Natural killer cell (primary cell): ENCODE measurements around the gene ZDHHC14. TPM values are rescaled to one million over a fixed set of nuclear protein-coding genes. Genes with fewer than 3 reads are reported as not detected.
"Not testable (repeated sequence)": the region's sequence is repeated elsewhere in the genome, so short reads cannot be mapped to it uniquely, and the experiment has no call there.

Experiments
- ATAC-seq, 3 donors: fragments of 150-1000 bp in 2 of 3; fragments of 200-7000 bp in 1 of 3; cut with Tn5 transposase; 1 replicate in 1 of 3; 2 replicates in 2 of 3; pipeline ENCODE4 v1.10.0; 2021; ENCODE audit warnings: mild to moderate bottlenecking in 2 of 3, moderate library complexity in 2 of 3
- DNase-seq, 2 donors: peaks; one replicate each; pipeline versions ENCODE4 v3.0.0 to v3.0.0-alpha.2; 2013 to 2021; ENCODE audit warnings: mixed read lengths in 1 of 2
- H3K27ac ChIP-seq: one replicate; pipeline ENCODE4 v1.5.1; 2013; ENCODE audit warnings: mild to moderate bottlenecking, low read length
- H3K27me3 ChIP-seq: one replicate; pipeline ENCODE4 v1.6.1; 2013; ENCODE audit warnings: low read length; ENCODE audit not compliant: control insufficient read depth, insufficient read depth
- H3K36me3 ChIP-seq: one replicate; pipeline ENCODE4 v1.6.1; 2013; ENCODE audit warnings: low read length; ENCODE audit not compliant: control insufficient read depth, insufficient read depth
- H3K4me1 ChIP-seq: one replicate; pipeline ENCODE4 v1.6.1; 2013; ENCODE audit warnings: low read length; ENCODE audit not compliant: control insufficient read depth, insufficient read depth
- H3K4me3 ChIP-seq: one replicate; pipeline ENCODE4 v1.5.1; 2013; ENCODE audit warnings: low read length
- H3K9me3 ChIP-seq: one replicate; pipeline ENCODE4 v1.6.1; 2013; ENCODE audit warnings: low read length; ENCODE audit not compliant: control insufficient read depth, insufficient read depth
- H3K27ac Mint-ChIP-seq, 2 donors: one replicate each; pipeline ENCODE4 v1.8.0; 2022; ENCODE audit warnings: mild to moderate bottlenecking in 2 of 2, mixed read lengths in 2 of 2, moderate library complexity in 1 of 2
- H3K27me3 Mint-ChIP-seq, 2 donors: one replicate each; pipeline ENCODE4 v1.8.0; 2022; ENCODE audit warnings: low read depth in 2 of 2, mixed read lengths in 2 of 2
- H3K36me3 Mint-ChIP-seq: one replicate; pipeline ENCODE4 v1.8.0; 2022; ENCODE audit warnings: mixed read lengths
- H3K4me1 Mint-ChIP-seq, 2 donors: one replicate each; pipeline ENCODE4 v1.8.0; 2022; ENCODE audit warnings: mixed read lengths in 2 of 2
- H3K4me3 Mint-ChIP-seq: one replicate; pipeline ENCODE4 v1.8.0; 2022; ENCODE audit warnings: mild to moderate bottlenecking, moderate library complexity, mixed read lengths
- H3K9me3 Mint-ChIP-seq, 2 donors: one replicate each; pipeline ENCODE4 v1.8.0; 2022; ENCODE audit warnings: mixed read lengths in 2 of 2
- CTCF ChIP-seq: fragments of 200-600 bp; IDR thresholded peaks from one replicate; pipeline ENCODE4 v1.8.0; 2022; ENCODE audit warnings: antibody characterized with exemption
- WGBS: methylation state at CpG from one replicate; pipeline ENCODE4 v1.1.7; 2013; ENCODE audit warnings: missing lambda C conversion rate; ENCODE audit not compliant: insufficient coverage; 5-methylcytosine and 5-hydroxymethylcytosine counted together
- intact Hi-C: fragments of 100-400 bp; cut with micrococcal nuclease; formaldehyde crosslinking; loops from one replicate; pipeline ENCODE4 v1.14.2; 2022
- total RNA-seq, 4 donors: library from RNA; stranded (reverse); fragments of 120-200 nt in 1 of 4; gene quantifications; one replicate each; pipeline versions ENCODE4 v1.2.3 to v1.2.4, GENCODE V29; 2013 to 2022

The ZDHHC14 gene
- total RNA-seq, 3 donors from 2014 or later (not counting 1 experiment from before 2014, with no cell fraction given): 6.7 to 11.3 (median 10.6) TPM

DNA sequence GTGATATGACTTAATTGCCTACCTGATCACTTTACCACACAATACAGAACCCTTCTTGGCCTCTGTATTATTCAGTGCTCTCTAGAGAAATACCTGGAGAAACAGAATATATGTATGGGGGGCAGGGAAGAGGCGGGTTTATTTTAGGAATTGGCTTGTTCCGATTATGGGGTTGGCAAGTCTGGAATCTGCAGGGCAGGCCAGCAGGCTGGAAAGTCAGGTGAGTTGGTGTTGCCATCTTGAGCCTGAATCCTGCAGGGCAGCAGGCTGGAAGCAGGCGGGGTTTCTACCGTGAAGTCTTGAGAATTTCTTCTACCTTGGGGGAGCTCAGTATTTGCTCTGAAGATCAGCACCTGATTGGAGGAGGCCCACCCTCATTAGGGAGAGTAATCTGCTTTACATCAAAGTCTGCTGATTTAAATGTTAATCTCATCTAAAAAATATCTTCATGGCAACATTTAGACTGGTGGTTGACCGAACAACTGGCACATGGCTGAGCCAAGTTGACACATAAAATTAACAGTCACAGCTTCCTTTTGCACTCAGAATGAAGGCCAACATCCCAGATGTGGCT lies 193.9 kb downstream of the ZDHHC14 start:
- TF ChIP-seq CTCF: no peak
- H3K36me3 Mint-ChIP-seq: peaks cover 11% of the 10 kb centered on the region
- H3K9me3 Mint-ChIP-seq: peaks cover 0 to 6% of the 10 kb centered on the region in 2 donors
- H3K4me1 Mint-ChIP-seq: peaks cover 27 to 39% of the 10 kb centered on the region in 2 donors
- Histone ChIP-seq H3K27ac (no peak overlapping the region), H3K27me3 (no peaks in the 10 kb centered on the region), H3K36me3 (no peaks in the 10 kb centered on the region), H3K4me1 (peaks cover 7% of the 10 kb centered on the region), H3K4me3 (no peak overlapping the region), H3K9me3 (peaks cover 3% of the 10 kb centered on the region)
- no peaks in the 10 kb centered on the region for H3K27me3 Mint-ChIP-seq
- WGBS: 91% methylated on average over 5 of the region's 5 CpGs
- no peak overlapping the region for H3K4me3 Mint-ChIP-seq
- intact Hi-C loops: no loop called here
- DNase-seq: no peak
- no peak overlapping the region for H3K27ac Mint-ChIP-seq
- no peak for ATAC-seq

DNA sequence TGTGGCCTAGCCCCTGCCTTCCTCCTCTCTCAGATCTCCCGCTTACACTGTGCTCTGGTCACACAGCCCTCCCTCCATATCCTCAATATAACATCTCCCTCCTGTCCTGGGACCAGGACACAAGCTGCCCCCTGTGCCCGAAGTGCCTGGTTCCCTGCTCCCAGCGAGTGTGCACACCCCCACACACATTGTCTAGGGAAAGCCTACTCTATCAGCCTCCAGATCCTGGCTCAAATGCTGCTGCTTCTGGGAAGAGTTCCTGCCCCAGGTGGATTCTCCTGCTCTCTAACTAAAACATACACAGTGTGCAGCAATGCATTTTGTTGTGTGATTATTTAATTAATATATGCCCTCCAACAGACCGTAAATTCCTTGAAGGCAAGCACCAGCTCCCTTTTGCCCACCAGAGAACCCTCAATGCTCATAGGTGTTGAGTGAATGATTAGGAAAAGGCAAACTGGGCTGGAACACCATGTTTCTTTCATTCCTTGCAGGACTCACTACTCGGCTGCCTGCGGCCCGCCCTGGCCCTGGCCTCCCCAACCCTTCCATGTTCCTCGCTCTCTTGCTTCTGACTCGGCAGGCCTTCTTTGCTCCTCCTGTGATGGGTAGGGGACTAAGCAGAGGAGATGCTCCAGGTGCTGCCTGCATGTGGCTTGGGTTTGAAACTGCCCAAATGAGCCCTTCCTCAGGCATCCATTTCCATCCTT lies 194.6 kb downstream of the ZDHHC14 start:
- Histone ChIP-seq H3K4me3 (no peak overlapping the region), H3K36me3 (no peaks in the 10 kb centered on the region), H3K27ac (no peak overlapping the region), H3K4me1 (peaks cover 4% of the 10 kb centered on the region), H3K27me3 (no peaks in the 10 kb centered on the region), H3K9me3 (peaks cover 3% of the 10 kb centered on the region)
- ATAC-seq: peak in 1 of 3 donors; percentile 44
- Mint-ChIP-seq H3K27me3 (no peaks in the 10 kb centered on the region), H3K36me3 (peaks cover 11% of the 10 kb centered on the region), H3K4me3 (no peak overlapping the region), H3K4me1 (peaks cover 21 to 33% of the 10 kb centered on the region in 2 donors), H3K27ac (no peak overlapping the region), H3K9me3 (peaks cover 0 to 6% of the 10 kb centered on the region in 2 donors)
- WGBS: 84% methylated on average over 5 of the region's 9 CpGs
- DNase-seq: no peak
- no peak for TF ChIP-seq CTCF
- intact Hi-C loops: no loop called here

DNA sequence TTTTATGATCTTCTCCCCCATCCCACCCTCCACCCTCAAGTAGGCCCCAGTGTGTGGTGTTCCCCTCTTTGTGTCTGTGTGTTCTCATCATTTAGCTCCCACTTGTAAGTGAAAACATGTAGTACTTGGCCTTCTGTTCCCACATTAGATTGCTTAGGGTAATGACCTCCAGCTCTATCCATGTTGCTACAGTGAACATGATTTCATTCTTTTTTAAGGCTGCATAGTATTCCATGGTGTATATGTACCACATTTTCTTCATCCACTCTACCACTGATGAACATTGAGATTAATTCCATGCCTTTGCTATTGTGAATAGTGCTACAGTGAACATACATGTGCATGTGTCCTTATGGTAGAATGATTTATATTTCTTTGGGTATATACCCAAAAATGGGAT lies 196.0 kb downstream of the ZDHHC14 start:
- H3K27ac ChIP-seq, H3K27me3 ChIP-seq, ATAC-seq, H3K4me3 Mint-ChIP-seq, H3K4me1 ChIP-seq, H3K27ac Mint-ChIP-seq, H3K36me3 ChIP-seq, DNase-seq, H3K4me3 ChIP-seq, H3K9me3 ChIP-seq, H3K9me3 Mint-ChIP-seq, intact Hi-C loops, H3K27me3 Mint-ChIP-seq: not testable (repeated sequence)
- Mint-ChIP-seq H3K4me1 (peaks cover 21 to 29% of the 10 kb centered on the region in 2 donors), H3K36me3 (peaks cover 11% of the 10 kb centered on the region)

- H3K4me3 ChIP-seq, intact Hi-C loops, H3K4me1 ChIP-seq, ATAC-seq, H3K27ac ChIP-seq, H3K9me3 ChIP-seq, H3K36me3 ChIP-seq, H3K4me3 Mint-ChIP-seq, DNase-seq, H3K27me3 Mint-ChIP-seq, H3K27me3 ChIP-seq: not testable (repeated sequence)
- Mint-ChIP-seq H3K4me1 (peaks cover 29% of the 10 kb centered on the region in 2 donors), H3K27ac (peak overlapping the region in 1 of 2 donors; percentile 43), H3K36me3 (peaks cover 23% of the 10 kb centered on the region), H3K9me3 (peaks cover 0 to 12% of the 10 kb centered on the region in 2 donors)
- 100% methylated on average over 2 of the region's 2 CpGs for WGBS
Observed at GRCh38 chr6:157578527-157578926, 197.5 kb downstream of the ZDHHC14 start.
